ACC112 (cell line): Measurements from ENCODE around the gene TSPAN9.
A peak's percentile ranks its signal among the peaks of the same experiment; 100 is the strongest.

Source experiments
- H2AFZ ChIP-seq: fragments of 200-600 bp; sonication (generic); one replicate; pipeline ENCODE4 v1.6.0; 2017; ENCODE audit warnings: antibody characterized with exemption, low read length; ENCODE audit not compliant: unreplicated experiment
- H3K27ac ChIP-seq: fragments of 200-600 bp; sonication (generic); 2 replicates; pipeline ENCODE4 v1.5.1; 2014; ENCODE audit warnings: low read depth, mild to moderate bottlenecking, antibody characterized with exemption, low read length, moderate library complexity
- H3K27me3 ChIP-seq: fragments of 200-600 bp; sonication (generic); 2 replicates; pipeline ENCODE4 v1.6.1; 2014; ENCODE audit warnings: mild to moderate bottlenecking, antibody characterized with exemption, low read length, moderate library complexity, mixed read lengths; ENCODE audit not compliant: insufficient read depth
- H3K36me3 ChIP-seq: fragments of 200-600 bp; sonication (generic); 2 replicates; pipeline ENCODE4 v1.6.1; 2016; ENCODE audit warnings: mild to moderate bottlenecking, antibody characterized with exemption, low read length, moderate library complexity, mixed read lengths; ENCODE audit not compliant: insufficient read depth
- H3K4me1 ChIP-seq: fragments of 200-600 bp; sonication (generic); one replicate; pipeline ENCODE4 v1.6.1; 2016; ENCODE audit warnings: low read length, mixed read lengths; ENCODE audit not compliant: insufficient read depth, unreplicated experiment, control insufficient read depth
- H3K4me3 ChIP-seq: fragments of 200-600 bp; sonication (generic); 2 replicates; pipeline ENCODE4 v1.5.1; 2014; ENCODE audit warnings: mild to moderate bottlenecking, low read depth, low read length
- H3K79me2 ChIP-seq: fragments of 200-600 bp; sonication (generic); one replicate; pipeline ENCODE4 v1.6.0; 2016; ENCODE audit warnings: low read length; ENCODE audit not compliant: control insufficient read depth, unreplicated experiment, insufficient read depth

TSPAN9 gene

GRCh38 chr12:3302401-3303041, 225.3 kb downstream of the TSPAN9 start:
- Histone ChIP-seq H3K36me3 (no peaks in the 10 kb centered on the region), H3K27ac (no peak overlapping the region), H3K27me3 (no peaks in the 10 kb centered on the region), H3K4me3 (no peak overlapping the region), H3K4me1 (peaks cover 23% of the 10 kb centered on the region), H2AFZ (no peak overlapping the region), H3K79me2 (no peaks in the 10 kb centered on the region)

GRCh38 chr12:3303410-3304136, 226.4 kb downstream of the TSPAN9 start:
- Histone ChIP-seq H3K36me3 (no peaks in the 10 kb centered on the region), H3K79me2 (no peaks in the 10 kb centered on the region), H2AFZ (no peak overlapping the region), H3K4me3 (no peak overlapping the region), H3K27ac (no peak overlapping the region; the same call in 1 of the 2 replicates), H3K4me1 (peaks cover 23% of the 10 kb centered on the region), H3K27me3 (no peaks in the 10 kb centered on the region)

GRCh38 chr12:3304436-3305165, 227.4 kb downstream of the TSPAN9 start:
- H3K4me1 ChIP-seq: peaks cover 23% of the 10 kb centered on the region
- H3K36me3 ChIP-seq: no peaks in the 10 kb centered on the region
- peak overlapping the region; percentile 1; the same call in 1 of the 2 replicates for H3K27ac ChIP-seq
- no peak overlapping the region for H2AFZ ChIP-seq
- no peak overlapping the region for H3K4me3 ChIP-seq
- no peaks in the 10 kb centered on the region for H3K27me3 ChIP-seq
- no peaks in the 10 kb centered on the region for H3K79me2 ChIP-seq

- H2AFZ ChIP-seq: no peak overlapping the region
- no peaks in the 10 kb centered on the region for H3K36me3 ChIP-seq
- no peaks in the 10 kb centered on the region for H3K27me3 ChIP-seq
- H3K79me2 ChIP-seq: no peaks in the 10 kb centered on the region
- peaks cover 19% of the 10 kb centered on the region for H3K4me1 ChIP-seq
- H3K27ac ChIP-seq: no peak overlapping the region
- no peak overlapping the region for H3K4me3 ChIP-seq
These were observed 228.3 kb downstream of the TSPAN9 start for GRCh38 chr12:3305464-3305863.

GRCh38 chr12:3305904-3306619, 228.9 kb downstream of the TSPAN9 start:
- Histone ChIP-seq H3K36me3 (no peaks in the 10 kb centered on the region), H3K4me3 (no peak overlapping the region)

GRCh38 chr12:3307389-3307788, 230.2 kb downstream of the TSPAN9 start:
- Histone ChIP-seq H3K27ac (no peak overlapping the region), H2AFZ (no peak overlapping the region), H3K27me3 (no peaks in the 10 kb centered on the region; the same call in 1 of the 2 replicates), H3K36me3 (no peaks in the 10 kb centered on the region), H3K79me2 (no peaks in the 10 kb centered on the region), H3K4me1 (peaks cover 12% of the 10 kb centered on the region), H3K4me3 (no peak overlapping the region)

More at GRCh38 chr12:3305904-3306619, 228.9 kb downstream of the TSPAN9 start:
- Histone ChIP-seq H3K27me3 (no peaks in the 10 kb centered on the region), H3K79me2 (no peaks in the 10 kb centered on the region), H3K27ac (no peak overlapping the region), H3K4me1 (peaks cover 13% of the 10 kb centered on the region), H2AFZ (no peak overlapping the region)

GRCh38 chr12:3308063-3308462, 230.9 kb downstream of the TSPAN9 start:
- Histone ChIP-seq H3K79me2 (no peaks in the 10 kb centered on the region), H3K4me1 (peaks cover 15% of the 10 kb centered on the region), H3K36me3 (no peaks in the 10 kb centered on the region), H2AFZ (no peak overlapping the region), H3K27ac (no peak overlapping the region), H3K27me3 (no peaks in the 10 kb centered on the region; the same call in 1 of the 2 replicates), H3K4me3 (no peak overlapping the region)

- no peak overlapping the region for H3K4me3 ChIP-seq
- no peaks in the 10 kb centered on the region; the same call in 1 of the 2 replicates for H3K27me3 ChIP-seq
- no peaks in the 10 kb centered on the region for H3K36me3 ChIP-seq
- H3K27ac ChIP-seq: no peak overlapping the region
- H2AFZ ChIP-seq: no peak overlapping the region
- H3K4me1 ChIP-seq: peaks cover 21% of the 10 kb centered on the region
- no peaks in the 10 kb centered on the region for H3K79me2 ChIP-seq
These were observed 231.4 kb downstream of the TSPAN9 start for GRCh38 chr12:3308609-3309008.

GRCh38 chr12:3309805-3310204, 232.6 kb downstream of the TSPAN9 start:
- Histone ChIP-seq H2AFZ (no peak overlapping the region), H3K27me3 (peaks cover 5% of the 10 kb centered on the region), H3K79me2 (no peaks in the 10 kb centered on the region), H3K4me1 (peaks cover 12% of the 10 kb centered on the region), H3K36me3 (no peaks in the 10 kb centered on the region), H3K27ac (no peak overlapping the region), H3K4me3 (no peak overlapping the region)

GRCh38 chr12:3310271-3311026, 233.3 kb downstream of the TSPAN9 start:
- Histone ChIP-seq H3K4me3 (no peak overlapping the region), H3K36me3 (no peaks in the 10 kb centered on the region), H2AFZ (no peak overlapping the region), H3K27ac (no peak overlapping the region), H3K79me2 (no peaks in the 10 kb centered on the region), H3K27me3 (peaks cover 12% of the 10 kb centered on the region), H3K4me1 (peaks cover 10% of the 10 kb centered on the region)
